HTERT RPE-1 (cell line): ENCODE data around the gene BST1.

Experiments
- in situ Hi-C: fragments of 300-500 bp; cut with MboI; formaldehyde crosslinking; loops from 4 replicates; pipeline ENCODE4 v1.14.3; 2020; ENCODE audit warnings: low sequenced_read_pairs

BST1 gene

DNA sequence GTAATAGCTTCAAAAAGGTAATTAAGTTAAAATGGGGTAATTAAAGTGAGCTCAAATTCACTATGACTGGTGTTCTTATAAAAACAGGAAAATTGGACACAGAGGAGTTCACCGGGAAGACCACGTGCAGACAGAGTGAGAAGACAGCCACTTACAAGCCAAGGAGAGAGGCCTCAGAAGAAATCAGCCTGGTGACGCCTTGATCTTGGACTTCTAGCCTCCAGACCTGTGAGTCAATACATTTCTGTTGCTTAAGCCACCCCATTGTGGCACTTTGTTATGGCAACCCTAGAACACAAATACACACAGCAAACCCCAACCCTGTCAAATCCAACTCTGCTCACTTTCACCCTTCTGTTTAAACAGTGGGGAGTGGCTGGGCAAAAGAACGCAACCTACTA, 71.2 kb downstream of the BST1 start:
- in situ Hi-C loops = no loop called here

DNA sequence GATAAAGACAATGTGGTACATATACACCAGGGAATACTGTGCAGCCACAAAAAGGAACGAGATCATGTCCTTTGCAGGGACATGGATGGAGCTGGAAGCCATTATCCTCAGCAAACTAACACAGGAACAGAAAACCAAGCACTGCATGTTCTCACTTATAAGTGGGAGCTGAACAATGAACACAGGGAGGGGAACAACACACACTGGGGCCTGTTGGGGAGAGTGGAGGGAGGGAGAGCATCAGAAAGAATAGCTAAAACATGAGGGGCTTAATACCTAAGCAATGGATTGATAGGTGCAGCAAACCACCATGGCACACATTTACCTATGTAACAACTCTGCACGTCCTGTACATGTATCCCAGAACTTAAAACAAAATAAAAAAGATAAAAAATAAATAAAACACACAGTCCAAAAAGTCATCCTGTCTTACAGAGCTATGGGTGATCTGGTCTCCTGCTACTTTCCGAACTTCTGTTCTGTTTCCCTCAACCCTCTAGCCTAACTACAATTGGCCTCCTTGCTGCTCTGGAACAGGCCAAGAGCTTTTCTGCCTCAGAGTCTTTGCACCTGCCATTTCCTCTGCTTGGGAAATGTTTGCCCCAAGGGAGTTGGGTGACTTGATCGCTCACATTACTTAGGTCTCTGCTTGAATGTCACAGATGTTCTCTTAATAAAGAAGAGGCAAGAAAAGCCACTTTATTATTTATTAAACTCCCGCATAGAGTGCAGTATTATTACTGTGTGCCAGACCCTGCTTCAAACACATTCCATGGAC, 74.2 kb downstream of the BST1 start:
- in situ Hi-C loops = no loop called here

DNA sequence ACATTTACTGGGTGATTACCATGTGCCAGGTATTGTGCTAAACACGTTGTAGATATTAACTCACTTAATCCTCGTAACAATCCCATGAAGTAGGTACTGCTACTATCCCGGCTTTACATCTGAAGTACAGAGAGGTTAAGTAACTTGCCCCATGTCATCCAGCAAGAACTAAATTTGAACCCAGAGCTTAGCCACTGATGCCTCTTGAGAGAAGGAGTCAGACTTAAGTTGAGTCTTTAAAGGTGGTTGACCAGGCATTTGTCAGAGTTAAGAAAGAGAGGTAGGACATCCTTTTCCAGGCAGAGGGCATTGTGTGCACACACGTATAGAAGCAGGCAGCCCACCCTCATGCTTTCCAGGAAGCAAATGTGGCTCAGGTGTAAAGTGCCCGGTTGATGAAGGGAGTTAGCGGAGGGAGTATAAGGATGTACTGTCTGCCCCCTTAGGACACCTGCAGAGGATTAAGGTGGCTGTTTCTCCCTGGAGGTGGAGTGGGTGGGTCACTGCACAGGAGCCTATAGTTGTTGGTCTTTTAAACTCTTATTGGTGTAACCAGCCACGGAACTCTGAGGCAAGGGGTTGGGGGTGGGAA, 74.9 kb downstream of the BST1 start:
- in situ Hi-C loops = no loop called here

DNA sequence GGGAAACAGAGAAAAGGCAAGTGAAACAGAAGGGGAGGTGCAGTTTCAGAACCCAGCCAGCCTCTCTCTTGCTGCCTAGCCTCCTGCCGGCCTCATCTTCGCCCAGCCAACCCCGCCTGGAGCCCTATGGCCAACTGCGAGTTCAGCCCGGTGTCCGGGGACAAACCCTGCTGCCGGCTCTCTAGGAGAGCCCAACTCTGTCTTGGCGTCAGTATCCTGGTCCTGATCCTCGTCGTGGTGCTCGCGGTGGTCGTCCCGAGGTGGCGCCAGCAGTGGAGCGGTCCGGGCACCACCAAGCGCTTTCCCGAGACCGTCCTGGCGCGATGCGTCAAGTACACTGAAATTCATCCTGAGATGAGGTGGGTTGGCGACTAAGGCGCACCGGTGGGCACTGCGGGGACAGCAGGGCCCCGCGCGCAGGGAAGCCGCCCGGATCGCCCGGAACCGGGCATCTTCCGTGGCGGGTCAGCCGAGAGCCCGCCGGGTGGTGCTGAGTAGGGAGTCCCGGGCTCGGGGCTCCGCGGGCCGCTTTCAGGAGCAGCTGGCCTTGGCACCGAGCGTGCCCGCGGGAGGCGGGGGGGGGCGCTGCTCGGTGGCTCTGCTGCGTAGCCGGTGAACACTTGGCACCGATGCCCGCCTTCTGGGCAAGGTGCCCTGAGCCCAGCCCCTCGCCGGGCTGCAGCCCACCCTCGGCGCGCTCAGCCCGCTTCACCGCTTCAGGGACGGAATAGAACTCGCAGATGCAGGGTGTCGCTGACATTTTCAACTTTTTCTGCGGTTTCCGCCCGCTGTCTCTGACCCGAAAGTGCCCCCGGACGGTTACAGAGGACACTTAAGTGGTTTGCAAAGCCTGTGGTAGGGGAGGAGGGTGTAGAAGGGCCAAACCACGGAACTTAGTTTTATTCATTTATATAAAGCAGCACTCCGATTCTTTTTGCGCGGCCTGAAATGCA, 75.7 kb downstream of the BST1 start, which contains the start of gene CD38:
Gene CD38, plus strand, starts transcription at position 40 of the 953 bp plus-strand sequence. Its CDS starts 87 bp downstream, at position 127.
- in situ Hi-C loops = no loop called here

DNA sequence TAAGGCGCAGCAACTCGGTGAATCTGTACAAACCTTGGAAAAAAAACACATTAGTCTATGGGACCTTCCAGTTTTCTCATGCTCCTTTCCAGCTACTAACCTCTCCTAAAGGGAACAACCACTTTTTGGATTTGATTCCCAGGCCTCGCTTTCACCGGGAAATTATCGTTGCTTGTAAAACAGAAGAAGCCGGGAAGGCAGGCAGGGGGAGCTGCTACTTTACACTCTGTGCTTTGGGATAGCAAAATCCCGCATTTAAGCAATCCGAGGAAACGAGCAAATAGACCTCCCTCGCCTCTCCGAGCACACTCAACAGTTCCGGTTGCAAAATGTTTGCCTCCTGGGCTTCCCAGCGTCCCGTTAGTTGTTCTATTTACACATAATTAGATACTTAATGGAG, 76.4 kb downstream of the BST1 start:
- in situ Hi-C loops = no loop called here

DNA sequence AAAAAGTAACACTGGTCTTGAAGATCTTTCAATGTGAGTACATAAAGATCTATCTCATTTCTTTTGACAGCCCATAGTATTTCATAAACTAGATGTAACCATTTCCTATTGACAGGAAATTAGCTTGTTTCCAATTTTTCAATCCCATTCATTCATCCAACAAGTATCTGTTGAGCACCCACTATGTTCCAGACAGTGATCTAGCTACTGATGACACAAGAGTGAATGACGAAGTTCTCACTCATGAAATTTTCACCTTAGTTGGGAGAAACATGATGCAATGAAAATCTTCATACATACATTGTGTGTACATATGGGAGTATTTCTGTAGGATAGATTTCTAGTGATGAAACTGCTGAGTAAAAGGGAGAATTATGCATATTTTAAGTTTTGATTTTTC, 76.9 kb downstream of the BST1 start:
- in situ Hi-C loops = no loop called here

DNA sequence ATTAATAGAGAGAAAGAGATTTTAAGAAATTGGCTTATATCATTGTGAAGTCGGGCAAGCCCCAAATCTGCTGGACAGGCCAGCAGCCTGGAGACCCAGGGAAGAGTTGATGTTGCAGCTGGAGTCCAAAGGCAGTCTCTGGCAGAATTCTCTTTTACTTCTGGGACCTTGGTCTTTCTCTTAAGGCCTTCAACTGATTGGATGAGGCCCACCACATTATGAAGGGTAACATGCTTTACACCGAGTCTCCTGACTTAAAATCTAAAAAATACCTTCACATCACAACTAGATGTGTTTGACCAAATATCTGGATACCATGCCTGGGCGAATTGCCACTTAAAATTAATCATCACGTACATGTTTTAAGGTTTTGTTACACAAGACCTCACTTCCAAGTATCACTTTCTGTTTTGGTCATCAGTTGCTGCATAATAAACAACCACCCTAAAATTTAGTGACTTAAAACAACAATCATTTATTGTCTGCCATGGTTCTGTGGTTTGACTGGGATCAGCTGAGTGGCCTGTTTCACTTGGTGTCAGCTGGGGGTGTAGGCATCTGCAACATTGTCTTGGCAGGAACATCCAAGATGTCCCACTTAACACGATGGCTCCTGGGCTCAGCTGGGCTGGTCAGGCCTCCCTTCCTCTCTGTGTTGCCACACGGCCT, 78.7 kb downstream of the BST1 start:
- in situ Hi-C loops = no loop called here
